Measurements from ENCODE around the gene MEDAG. TPM values are rescaled to one million over a fixed set of nuclear protein-coding genes. Genes with fewer than 3 reads are reported as not detected.
A peak's percentile ranks its signal among the peaks of the same experiment; 100 is the strongest.

The MEDAG gene
- total RNA-seq, 3 donors from 2014 or later = 0.46 to 11.0 (median 8.9) TPM

DNA sequence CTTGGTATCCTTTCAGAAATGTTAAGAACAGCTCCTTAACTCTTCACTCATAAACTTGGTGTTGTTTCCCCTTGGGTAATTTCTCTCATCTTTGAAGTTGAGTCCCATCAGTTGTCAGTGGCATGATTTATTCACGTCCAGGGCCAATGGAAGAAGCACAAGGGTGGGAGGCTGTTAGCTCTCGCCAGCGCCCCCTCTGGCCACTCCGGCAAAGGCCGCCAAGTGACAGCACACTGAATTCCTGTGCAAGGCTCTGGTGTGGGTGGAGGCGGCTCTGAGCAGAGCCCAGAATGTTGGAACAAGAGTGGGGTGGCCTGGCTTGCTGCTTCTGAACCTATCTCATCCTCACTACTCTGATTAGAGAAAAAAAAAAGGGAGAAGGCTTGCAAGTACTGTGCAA is 13.1 kb upstream of the MEDAG start:
- intact Hi-C loops (cut with DNase I, micrococcal nuclease) = no loop called here

DNA sequence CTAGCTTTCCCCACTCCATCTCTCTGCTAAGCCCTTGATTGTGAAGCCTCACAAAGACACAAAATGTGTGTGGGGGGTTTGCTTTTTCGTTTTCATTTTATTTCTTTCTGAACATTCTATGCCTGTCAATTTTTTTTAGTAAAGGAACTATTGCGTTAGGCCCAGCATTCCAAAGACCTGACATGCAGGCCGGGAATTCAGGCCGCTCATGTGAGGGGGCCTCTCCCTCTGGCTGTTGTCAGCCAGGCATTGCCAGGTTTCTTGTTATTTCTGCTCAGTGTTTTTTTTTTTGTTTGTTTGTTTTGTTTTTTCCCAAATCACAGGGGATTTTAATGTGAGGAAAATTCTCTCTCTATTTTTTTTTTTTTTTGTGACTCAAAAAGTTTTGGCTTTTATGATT is 10.3 kb upstream of the MEDAG start:
- H3K36me3 ChIP-seq (ENCODE audit: low read depth) = no peaks in the 10 kb centered on the region
- H3K9me3 ChIP-seq = no peaks in the 10 kb centered on the region
- no peak for ATAC-seq
- H3K4me1 ChIP-seq (ENCODE audit: low read depth) = no peaks in the 10 kb centered on the region
- peak in 1 of 3 donors; percentile 18 for DNase-seq
- intact Hi-C loops (cut with DNase I, micrococcal nuclease) = no loop called here
- TF ChIP-seq, protein P1, sequence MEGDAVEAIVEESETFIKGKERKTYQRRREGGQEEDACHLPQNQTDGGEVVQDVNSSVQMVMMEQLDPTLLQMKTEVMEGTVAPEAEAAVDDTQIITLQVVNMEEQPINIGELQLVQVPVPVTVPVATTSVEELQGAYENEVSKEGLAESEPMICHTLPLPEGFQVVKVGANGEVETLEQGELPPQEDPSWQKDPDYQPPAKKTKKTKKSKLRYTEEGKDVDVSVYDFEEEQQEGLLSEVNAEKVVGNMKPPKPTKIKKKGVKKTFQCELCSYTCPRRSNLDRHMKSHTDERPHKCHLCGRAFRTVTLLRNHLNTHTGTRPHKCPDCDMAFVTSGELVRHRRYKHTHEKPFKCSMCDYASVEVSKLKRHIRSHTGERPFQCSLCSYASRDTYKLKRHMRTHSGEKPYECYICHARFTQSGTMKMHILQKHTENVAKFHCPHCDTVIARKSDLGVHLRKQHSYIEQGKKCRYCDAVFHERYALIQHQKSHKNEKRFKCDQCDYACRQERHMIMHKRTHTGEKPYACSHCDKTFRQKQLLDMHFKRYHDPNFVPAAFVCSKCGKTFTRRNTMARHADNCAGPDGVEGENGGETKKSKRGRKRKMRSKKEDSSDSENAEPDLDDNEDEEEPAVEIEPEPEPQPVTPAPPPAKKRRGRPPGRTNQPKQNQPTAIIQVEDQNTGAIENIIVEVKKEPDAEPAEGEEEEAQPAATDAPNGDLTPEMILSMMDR (IDR thresholded peaks at IDR 0.05) = no peak
- H3K4me3 ChIP-seq = no peak overlapping the region

More for the DNA sequence above, 13.1 kb upstream of the MEDAG start:
- TF ChIP-seq, protein P1 (IDR thresholded peaks at IDR 0.05) = no peak
- H3K9me3 ChIP-seq = no peaks in the 10 kb centered on the region
- ATAC-seq (peak; percentile 53), DNase-seq (peak in 2 of 3 donors; percentile 17 to 56)
- H3K4me1 ChIP-seq (ENCODE audit: low read depth) = no peaks in the 10 kb centered on the region
- no peak overlapping the region for H3K4me3 ChIP-seq
- H3K36me3 ChIP-seq (ENCODE audit: low read depth) = no peaks in the 10 kb centered on the region

DNA sequence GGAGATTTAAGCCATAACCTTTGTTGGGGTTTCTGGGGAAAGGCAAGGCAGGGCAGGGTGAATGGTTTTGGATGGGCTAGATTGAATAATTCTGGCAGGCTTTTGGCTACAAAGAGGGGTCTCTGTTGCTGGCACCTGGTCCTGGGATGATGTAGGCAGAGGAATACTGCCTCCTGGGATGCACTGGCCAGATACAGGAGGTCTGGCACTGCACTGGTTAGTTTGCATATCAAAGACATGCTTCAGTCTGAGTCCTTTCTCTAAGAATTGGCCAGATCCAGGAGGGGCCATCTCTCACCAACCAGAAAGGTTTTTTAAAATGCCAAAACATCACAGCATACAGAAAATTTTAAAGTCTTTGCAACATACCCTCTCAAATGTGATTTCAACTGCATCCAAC is 8.0 kb upstream of the MEDAG start:
- H3K9me3 ChIP-seq = no peaks in the 10 kb centered on the region
- TF ChIP-seq, protein P1 (IDR thresholded peaks at IDR 0.05) = no peak
- H3K36me3 ChIP-seq (ENCODE audit: low read depth) = no peaks in the 10 kb centered on the region
- no peak for ATAC-seq
- DNase-seq = no peak
- H3K4me1 ChIP-seq (ENCODE audit: low read depth) = no peaks in the 10 kb centered on the region
- H3K4me3 ChIP-seq = no peak overlapping the region
- intact Hi-C loops (cut with DNase I, micrococcal nuclease) = no loop called here

DNA sequence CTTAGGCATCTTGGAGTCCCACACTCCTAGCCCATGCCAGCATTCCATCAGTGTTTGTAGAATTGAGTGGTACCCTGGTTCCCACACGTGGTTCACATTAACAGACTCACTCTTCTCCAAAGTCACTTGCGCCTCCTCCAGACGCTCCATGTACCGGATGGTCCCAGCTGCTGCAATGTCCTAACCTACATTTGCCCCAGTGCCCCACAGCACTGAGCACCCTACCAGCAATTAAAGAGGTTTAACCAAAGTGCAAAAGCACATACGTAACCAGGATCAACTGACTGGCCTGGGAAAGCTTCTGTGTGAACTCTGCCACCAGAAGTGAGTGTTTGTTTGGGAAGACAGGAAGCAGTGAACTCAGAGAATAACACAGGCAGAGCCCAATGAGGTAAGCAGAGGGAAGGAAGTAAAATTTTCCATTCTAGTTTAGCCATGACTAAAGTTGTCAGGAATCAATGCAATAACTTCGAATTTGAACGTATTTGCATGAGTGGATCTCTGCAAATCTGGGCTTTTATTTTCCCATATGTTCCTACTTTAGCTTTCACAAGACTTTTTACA is 7.3 kb upstream of the MEDAG start:
- no peaks in the 10 kb centered on the region for H3K4me1 ChIP-seq (ENCODE audit: low read depth)
- TF ChIP-seq, protein P1 (IDR thresholded peaks at IDR 0.05) = no peak
- H3K4me3 ChIP-seq = no peak overlapping the region
- intact Hi-C loops (cut with DNase I, micrococcal nuclease) = no loop called here
- H3K36me3 ChIP-seq (ENCODE audit: low read depth) = no peaks in the 10 kb centered on the region
- DNase-seq = peak in 1 of 3 donors; percentile 8
- no peaks in the 10 kb centered on the region for H3K9me3 ChIP-seq
- peak; percentile 56 for ATAC-seq

DNA sequence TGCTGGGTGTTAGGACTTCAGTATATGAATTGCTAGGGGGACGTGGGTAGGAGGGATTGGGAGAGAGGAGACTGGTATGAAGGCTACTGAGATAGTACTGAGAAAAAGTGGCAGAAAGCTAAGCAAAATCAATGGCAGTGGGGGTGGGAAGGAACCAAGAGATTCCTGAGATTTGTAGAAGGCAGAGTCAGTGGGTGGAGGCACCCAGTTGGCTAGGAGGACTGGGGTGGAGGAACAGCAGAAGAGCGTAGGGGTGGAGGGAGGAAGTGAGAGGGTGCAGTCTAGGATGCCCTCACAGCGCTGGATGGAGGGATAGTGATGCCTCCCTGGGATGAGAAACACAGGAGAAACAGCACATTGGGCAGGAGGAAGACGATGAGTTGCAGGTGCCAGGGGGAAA is 5.6 kb upstream of the MEDAG start:
- intact Hi-C loops (cut with DNase I, micrococcal nuclease) = no loop called here
- Histone ChIP-seq H3K9me3 (no peaks in the 10 kb centered on the region), H3K4me1 (ENCODE audit: low read depth) (no peaks in the 10 kb centered on the region), H3K4me3 (no peak overlapping the region), H3K36me3 (ENCODE audit: low read depth) (no peaks in the 10 kb centered on the region)
- TF ChIP-seq, protein P1 (IDR thresholded peaks at IDR 0.05) = no peak
- DNase-seq (no peak), ATAC-seq (no peak)
